HG03354 (cell line): ENCODE results near the gene CCL26.

Experiments used
- ATAC-seq: cut with Tn5 transposase; IDR thresholded peaks from one replicate; pipeline ENCODE4 v1.9.1; 2021; ENCODE audit warnings: mild to moderate bottlenecking; ENCODE audit not compliant: unreplicated experiment, poor library complexity, severe bottlenecking

Gene CCL26

GRCh38 chr7:75721426-75721825 is 50.6 kb downstream of the CCL26 start:
- ATAC-seq: no peak

GRCh38 chr7:75719626-75720025 is 52.4 kb downstream of the CCL26 start:
- ATAC-seq: no peak
